ENCODE results near the gene RNF13.
A peak's percentile ranks its signal among the peaks of the same experiment; 100 is the strongest.
"Not testable (repeated sequence)": the region's sequence is repeated elsewhere in the genome, so short reads cannot be mapped to it uniquely, and the experiment has no call there.

The RNF13 gene

GRCh38 chr3:149936812-149937230 lies 123.8 kb downstream of the RNF13 start:
- TF ChIP-seq CTCF (IDR thresholded peaks at IDR 0.05; ENCODE audit: low read depth, low read length), result peak; percentile 93
- no peaks in the 10 kb centered on the region for H3K4me1 ChIP-seq
- H3K36me3 ChIP-seq, result no peaks in the 10 kb centered on the region
- H3K4me3 ChIP-seq (ENCODE audit: low read depth, low read length), result no peak overlapping the region
- DNase-seq, result peak; percentile 72
- no peaks in the 10 kb centered on the region for H3K27me3 ChIP-seq
- H3K9me3 ChIP-seq, result no peaks in the 10 kb centered on the region

GRCh38 chr3:149938392-149939055 lies 125.5 kb downstream of the RNF13 start:
- H3K27me3 ChIP-seq; H3K36me3 ChIP-seq; H3K4me3 ChIP-seq (ENCODE audit: low read depth, low read length); H3K4me1 ChIP-seq; DNase-seq; H3K9me3 ChIP-seq: not testable (repeated sequence)

- Histone ChIP-seq H3K36me3 (peaks cover 6% of the 10 kb centered on the region; the same call in 1 of the 2 replicates), H3K27me3 (no peaks in the 10 kb centered on the region), H3K9me3 (no peaks in the 10 kb centered on the region), H3K4me3 (ENCODE audit: low read depth, low read length) (no peak overlapping the region), H3K4me1 (no peaks in the 10 kb centered on the region)
- TF ChIP-seq CTCF (IDR thresholded peaks at IDR 0.05; ENCODE audit: low read depth, low read length), result no peak
- no peak for DNase-seq
Observed at GRCh38 chr3:149941186-149941585, 128.2 kb downstream of the RNF13 start.

- TF ChIP-seq CTCF (IDR thresholded peaks at IDR 0.05; ENCODE audit: low read depth, low read length), result no peak
- Histone ChIP-seq H3K4me1 (no peaks in the 10 kb centered on the region), H3K4me3 (ENCODE audit: low read depth, low read length) (no peak overlapping the region), H3K27me3 (no peaks in the 10 kb centered on the region), H3K36me3 (peaks cover 6% of the 10 kb centered on the region; the same call in 1 of the 2 replicates), H3K9me3 (no peaks in the 10 kb centered on the region)
- DNase-seq, result no peak
Observed at GRCh38 chr3:149941946-149942345, 128.9 kb downstream of the RNF13 start.

GRCh38 chr3:149942409-149942808 lies 129.4 kb downstream of the RNF13 start:
- no peak for DNase-seq
- Histone ChIP-seq H3K4me1 (no peaks in the 10 kb centered on the region), H3K9me3 (no peaks in the 10 kb centered on the region), H3K27me3 (no peaks in the 10 kb centered on the region), H3K36me3 (peaks cover 7% of the 10 kb centered on the region), H3K4me3 (ENCODE audit: low read depth, low read length) (no peak overlapping the region)
- TF ChIP-seq CTCF (IDR thresholded peaks at IDR 0.05; ENCODE audit: low read depth, low read length), result no peak

- peaks cover 23% of the 10 kb centered on the region for H3K36me3 ChIP-seq
- H3K4me1 ChIP-seq; H3K9me3 ChIP-seq; H3K27me3 ChIP-seq; DNase-seq; H3K4me3 ChIP-seq (ENCODE audit: low read depth, low read length): not testable (repeated sequence)
Observed at GRCh38 chr3:149943966-149944365, 131.0 kb downstream of the RNF13 start.

- Histone ChIP-seq H3K4me3 (ENCODE audit: low read depth, low read length) (no peak overlapping the region), H3K27me3 (no peaks in the 10 kb centered on the region), H3K4me1 (no peaks in the 10 kb centered on the region; the same call in none of the 2 replicates), H3K9me3 (no peaks in the 10 kb centered on the region), H3K36me3 (peaks cover 44% of the 10 kb centered on the region)
- DNase-seq, result no peak
- no peak for TF ChIP-seq CTCF (IDR thresholded peaks at IDR 0.05; ENCODE audit: low read depth, low read length)
Observed at GRCh38 chr3:149947231-149947630, 134.2 kb downstream of the RNF13 start.

Data from BE2C (cell line).